GM12801 (cell line): ENCODE measurements around the gene STAT3.

Source experiments
- CTCF ChIP-seq: IDR thresholded peaks from one replicate; pipeline ENCODE4 v1.5.1; 2011; ENCODE audit warnings: control low read depth; ENCODE audit not compliant: insufficient read length; ENCODE audit errors: extremely low read depth

Gene STAT3

GRCh38 chr17:42276609-42277341, 111.5 kb downstream of the STAT3 start:
- TF ChIP-seq CTCF = no peak

- no peak for TF ChIP-seq CTCF
Measured at GRCh38 chr17:42276359-42276608, 112.0 kb downstream of the STAT3 start, which contains the start of gene STAT5B. STAT5B (minus strand) TSS chr17:42276391; CDS start chr17:42232127, 44,264 bp downstream.

GRCh38 chr17:42275527-42276358, 112.5 kb downstream of the STAT3 start:
- TF ChIP-seq CTCF = no peak

- TF ChIP-seq CTCF = no peak
Measured at GRCh38 chr17:42274812-42275526, 113.3 kb downstream of the STAT3 start.

- TF ChIP-seq CTCF = no peak
Measured at GRCh38 chr17:42274253-42274542, 114.0 kb downstream of the STAT3 start.

- TF ChIP-seq CTCF = no peak
Measured at GRCh38 chr17:42273474-42274252, 114.6 kb downstream of the STAT3 start.
